ENCODE results near the gene SORBS1. TPM values are rescaled to one million over a fixed set of nuclear protein-coding genes. Genes with fewer than 3 reads are reported as not detected.
"Not testable (repeated sequence)": the region's sequence is repeated elsewhere in the genome, so short reads cannot be mapped to it uniquely, and the experiment has no call there.

The SORBS1 gene
- polyA plus RNA-seq, 6 donors from 2014 or later = 0.13 to 0.94 TPM; not detected in 4

DNA sequence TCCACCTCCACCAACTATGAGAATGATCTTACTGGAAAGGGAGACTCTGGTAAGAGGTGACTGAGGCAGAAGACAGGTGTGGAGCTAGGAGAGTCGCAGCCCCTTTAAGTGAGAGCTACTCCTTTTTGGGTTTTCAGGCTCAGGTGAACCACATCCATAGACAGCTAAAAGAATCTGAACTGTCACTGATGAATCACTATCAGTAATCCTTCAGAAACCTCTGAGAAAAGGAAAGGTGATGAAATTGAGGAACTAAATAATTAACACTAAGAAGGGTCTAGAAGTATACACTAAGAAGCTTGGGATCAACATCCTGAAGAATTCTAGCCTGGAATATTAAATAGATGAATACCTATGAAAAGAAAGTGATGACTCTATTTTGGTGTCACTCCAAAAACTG lies 83.0 kb downstream of the SORBS1 start:
- H3K27me3 Mint-ChIP-seq = peaks cover 0 to 16% (median 8%) of the 10 kb centered on the region in 3 donors
- peaks cover 0 to 2% (median 0%) of the 10 kb centered on the region in 3 donors for H3K4me1 Mint-ChIP-seq
- H3K27ac Mint-ChIP-seq = no peak overlapping the region
- no peaks in the 10 kb centered on the region for H3K36me3 Mint-ChIP-seq
- no peaks in the 10 kb centered on the region for H3K9me3 Mint-ChIP-seq
- H3K4me3 Mint-ChIP-seq = no peak overlapping the region
- DNase-seq (no peak), ATAC-seq (ENCODE audit: low read depth in 2 of 2) (no peak)

DNA sequence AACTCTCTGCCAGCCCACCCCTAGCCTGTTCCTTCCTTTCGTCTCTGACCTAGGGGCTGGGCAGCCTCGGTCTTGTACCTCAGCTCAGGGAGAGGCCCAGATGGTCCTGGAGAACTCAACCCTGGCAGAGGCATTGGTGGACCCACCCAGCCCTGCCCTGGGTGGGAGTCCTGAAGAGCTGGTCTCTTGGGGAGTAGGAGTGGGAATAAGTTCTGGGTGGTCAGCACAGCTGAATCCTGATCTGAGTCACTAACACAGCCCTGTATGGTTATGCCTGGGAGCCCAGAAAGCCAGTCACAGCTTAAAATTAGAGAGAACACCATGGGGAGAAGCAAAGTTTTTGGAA lies 84.0 kb downstream of the SORBS1 start:
- H3K4me3 Mint-ChIP-seq = no peak overlapping the region
- no peak for ATAC-seq (ENCODE audit: low read depth in 2 of 2)
- H3K9me3 Mint-ChIP-seq = no peaks in the 10 kb centered on the region
- H3K4me1 Mint-ChIP-seq = peaks cover 0 to 2% (median 0%) of the 10 kb centered on the region in 3 donors
- H3K36me3 Mint-ChIP-seq = no peaks in the 10 kb centered on the region
- no peak overlapping the region for H3K27ac Mint-ChIP-seq
- no peak for DNase-seq
- H3K27me3 Mint-ChIP-seq = peaks cover 0 to 22% (median 8%) of the 10 kb centered on the region in 3 donors

DNA sequence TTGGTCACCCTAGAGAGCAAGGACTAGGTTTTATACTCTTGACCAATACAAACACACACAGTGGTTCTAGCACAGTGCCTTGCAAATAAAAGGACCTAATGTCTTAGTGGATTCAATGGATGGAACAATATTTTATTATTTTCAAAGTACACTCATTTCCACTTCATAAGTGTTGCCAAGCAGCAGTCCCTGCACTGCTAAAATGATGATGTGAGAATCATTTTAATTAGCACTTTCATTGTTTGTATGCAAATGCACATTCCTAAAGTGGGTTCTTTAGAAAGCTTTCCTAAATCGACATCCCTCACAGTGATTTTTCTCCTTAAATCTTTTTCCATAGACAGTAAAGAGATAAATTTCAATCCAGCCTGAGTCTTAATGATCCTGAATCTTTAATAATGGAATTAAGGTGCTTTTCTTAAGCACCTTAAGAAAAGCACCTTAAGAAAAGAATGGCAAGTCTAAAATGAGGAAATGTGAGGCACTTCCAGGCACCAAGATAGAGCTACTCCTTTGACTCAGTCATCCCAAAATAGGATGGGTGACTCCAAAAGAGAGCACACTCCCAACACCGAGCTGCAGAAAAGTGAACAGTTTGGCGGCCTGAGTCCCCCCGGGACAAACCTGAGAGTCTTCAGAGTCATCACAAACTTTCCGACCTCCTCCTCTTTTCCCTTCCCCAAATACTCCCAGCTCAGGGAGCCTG lies 84.5 kb downstream of the SORBS1 start:
- peaks cover 0 to 2% (median 0%) of the 10 kb centered on the region in 3 donors for H3K4me1 Mint-ChIP-seq
- H3K36me3 Mint-ChIP-seq = no peaks in the 10 kb centered on the region

DNA sequence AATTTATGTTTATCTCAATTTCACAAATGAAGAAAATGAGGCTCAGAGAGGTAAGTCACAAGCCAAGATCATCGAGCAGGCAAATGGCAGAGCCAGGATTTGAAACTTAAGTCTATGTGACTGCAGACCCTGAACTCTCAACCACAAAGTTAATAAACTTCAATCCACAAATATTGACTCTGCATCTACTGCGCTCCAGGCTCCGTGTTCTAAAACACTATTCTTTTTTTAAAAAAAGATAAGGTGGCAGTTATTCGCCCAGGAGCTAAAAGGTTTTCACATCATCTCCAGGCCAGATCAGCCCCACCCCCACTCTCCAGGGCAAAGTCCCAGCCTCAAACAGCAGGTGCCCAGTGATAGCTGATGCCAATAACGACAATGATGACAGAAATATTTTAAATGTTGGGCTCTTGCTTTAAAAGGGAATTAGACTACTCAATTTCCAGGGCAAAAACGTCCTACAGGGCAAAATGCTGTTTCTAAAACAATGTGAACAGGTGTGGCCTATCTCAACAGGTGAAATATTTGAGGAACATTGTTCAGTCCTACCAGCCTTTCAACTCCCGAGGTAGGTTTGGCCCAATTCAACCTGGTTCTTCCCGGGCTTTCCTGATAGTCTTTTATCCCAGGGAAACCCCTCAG lies 85.2 kb downstream of the SORBS1 start:
- no peaks in the 10 kb centered on the region for H3K36me3 Mint-ChIP-seq
- H3K9me3 Mint-ChIP-seq = no peaks in the 10 kb centered on the region
- H3K27ac Mint-ChIP-seq = no peak overlapping the region
- H3K4me1 Mint-ChIP-seq = peaks cover 0 to 2% (median 0%) of the 10 kb centered on the region in 3 donors
- no peak overlapping the region for H3K4me3 Mint-ChIP-seq
- DNase-seq (no peak), ATAC-seq (ENCODE audit: low read depth in 2 of 2) (no peak)
- peaks cover 0 to 27% (median 18%) of the 10 kb centered on the region in 3 donors for H3K27me3 Mint-ChIP-seq

More for the DNA sequence above, 84.5 kb downstream of the SORBS1 start:
- no peak overlapping the region for H3K4me3 Mint-ChIP-seq
- H3K9me3 Mint-ChIP-seq = no peaks in the 10 kb centered on the region
- H3K27me3 Mint-ChIP-seq = peaks cover 0 to 23% (median 11%) of the 10 kb centered on the region in 3 donors
- H3K27ac Mint-ChIP-seq = no peak overlapping the region
- ATAC-seq (ENCODE audit: low read depth in 2 of 2) (no peak), DNase-seq (no peak)

DNA sequence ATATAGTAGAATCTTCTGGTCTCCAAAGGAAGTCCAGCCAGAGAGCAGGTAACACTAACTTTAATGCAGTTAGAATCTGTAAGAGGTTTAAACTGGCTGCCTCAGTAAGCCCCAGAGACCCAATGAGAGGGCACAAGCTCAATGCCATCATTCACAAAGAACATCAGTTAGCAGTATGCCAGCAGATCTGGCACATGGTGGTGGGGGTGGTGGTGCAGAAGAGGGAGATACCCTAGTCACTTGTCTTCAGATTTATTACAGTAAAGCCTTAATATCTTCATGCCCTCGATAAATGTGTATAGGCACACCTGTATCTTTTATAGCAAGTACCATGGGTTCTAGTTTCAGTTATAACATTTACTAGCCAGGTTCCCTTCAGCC lies 86.2 kb downstream of the SORBS1 start:
- H3K36me3 Mint-ChIP-seq = no peaks in the 10 kb centered on the region
- H3K4me1 Mint-ChIP-seq = peaks cover 0 to 2% (median 0%) of the 10 kb centered on the region in 3 donors
- H3K27me3 Mint-ChIP-seq = peaks cover 6 to 27% (median 25%) of the 10 kb centered on the region in 3 donors
- DNase-seq (no peak), ATAC-seq (ENCODE audit: low read depth in 2 of 2) (no peak)
- peak overlapping the region in 1 of 8 donors; percentile 33 for H3K4me3 Mint-ChIP-seq
- peak overlapping the region in 1 of 6 donors; percentile 4 for H3K27ac Mint-ChIP-seq
- no peaks in the 10 kb centered on the region for H3K9me3 Mint-ChIP-seq

DNA sequence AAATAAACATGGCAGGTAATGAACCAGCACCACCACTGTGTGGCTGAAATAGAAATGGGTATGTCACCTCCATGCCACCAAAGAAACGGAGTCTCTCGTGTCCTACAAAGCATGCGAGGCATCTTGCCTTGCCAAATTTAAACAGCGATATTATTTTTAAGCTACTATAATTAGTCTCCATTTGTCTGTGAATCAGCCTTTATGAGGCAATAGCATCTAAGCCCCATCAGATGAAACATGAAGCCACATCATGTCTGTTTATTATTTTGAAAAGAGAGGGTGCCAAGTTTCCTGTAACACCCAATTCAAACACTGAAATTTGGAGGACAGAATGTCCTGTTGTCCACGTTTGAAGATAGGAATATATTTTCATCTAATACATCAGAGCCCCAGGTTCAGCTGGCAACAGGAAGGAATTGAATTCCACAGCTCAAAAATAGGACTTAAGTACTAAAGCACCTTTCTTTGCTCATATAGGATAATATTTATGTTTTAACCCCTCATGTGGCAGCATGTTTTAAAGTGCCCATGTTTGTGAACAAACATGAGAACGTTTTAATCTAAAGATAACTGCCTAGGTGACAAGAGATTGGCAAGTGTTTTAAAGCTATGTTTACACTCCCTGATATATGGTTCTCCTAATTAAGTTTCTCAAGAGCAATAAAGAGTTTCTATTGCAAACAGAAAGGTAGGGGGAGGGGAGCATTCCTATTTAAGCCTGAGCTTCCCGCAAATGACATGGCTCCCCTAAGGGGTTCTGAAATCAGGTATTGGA lies 86.8 kb downstream of the SORBS1 start:
- Mint-ChIP-seq H3K4me3 (peak overlapping the region in 1 of 8 donors; percentile 33), H3K36me3 (no peaks in the 10 kb centered on the region)

DNA sequence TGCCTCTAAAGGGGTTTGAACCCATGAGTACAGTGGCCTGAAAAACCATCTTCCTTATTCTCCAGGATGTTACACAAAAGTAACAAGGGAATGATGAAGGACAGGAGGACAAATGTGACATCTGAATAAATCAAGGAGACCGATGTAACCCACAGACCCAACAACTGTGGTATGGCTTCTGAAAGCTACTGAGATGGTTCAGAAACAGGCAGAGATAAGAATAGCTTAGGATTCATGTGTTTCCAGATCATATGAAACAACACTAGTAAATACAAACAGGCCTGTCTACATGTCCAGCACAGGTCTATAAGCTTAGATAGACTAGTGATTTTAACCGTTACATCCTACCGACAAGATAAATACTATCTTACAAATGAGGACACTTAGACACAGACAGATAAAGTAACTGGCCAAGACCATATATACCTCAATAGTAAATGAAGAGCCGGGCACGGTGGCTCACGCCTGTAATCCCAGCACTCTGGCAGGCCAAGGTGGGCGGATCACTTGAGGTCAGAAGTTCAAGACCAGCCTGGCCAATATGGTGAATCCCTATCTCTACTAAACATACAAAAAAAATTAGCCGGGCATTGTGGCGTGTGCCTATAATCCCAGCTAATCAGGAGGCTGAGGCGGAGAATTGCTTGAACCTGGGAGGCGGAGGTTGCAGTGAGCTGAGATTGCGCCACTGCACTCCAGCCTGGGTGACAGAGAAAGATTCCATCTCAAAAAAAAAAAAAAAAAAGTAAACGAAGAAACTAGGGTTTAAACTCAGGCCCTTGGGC lies 88.7 kb downstream of the SORBS1 start:
- Mint-ChIP-seq H3K9me3 (no peaks in the 10 kb centered on the region), H3K4me3 (no peak overlapping the region), H3K27ac (no peak overlapping the region), H3K27me3 (peaks cover 9 to 36% (median 35%) of the 10 kb centered on the region in 3 donors), H3K4me1 (no peaks in the 10 kb centered on the region), H3K36me3 (no peaks in the 10 kb centered on the region)
- no peak for ATAC-seq (ENCODE audit: low read depth in 2 of 2)
- DNase-seq = no peak

More for the DNA sequence above, 86.8 kb downstream of the SORBS1 start:
- H3K9me3 Mint-ChIP-seq = no peaks in the 10 kb centered on the region
- peaks cover 9 to 29% (median 21%) of the 10 kb centered on the region in 3 donors for H3K27me3 Mint-ChIP-seq
- DNase-seq (no peak), ATAC-seq (ENCODE audit: low read depth in 2 of 2) (no peak)
- no peaks in the 10 kb centered on the region for H3K4me1 Mint-ChIP-seq
- peak overlapping the region in 1 of 6 donors; percentile 4 for H3K27ac Mint-ChIP-seq

DNA sequence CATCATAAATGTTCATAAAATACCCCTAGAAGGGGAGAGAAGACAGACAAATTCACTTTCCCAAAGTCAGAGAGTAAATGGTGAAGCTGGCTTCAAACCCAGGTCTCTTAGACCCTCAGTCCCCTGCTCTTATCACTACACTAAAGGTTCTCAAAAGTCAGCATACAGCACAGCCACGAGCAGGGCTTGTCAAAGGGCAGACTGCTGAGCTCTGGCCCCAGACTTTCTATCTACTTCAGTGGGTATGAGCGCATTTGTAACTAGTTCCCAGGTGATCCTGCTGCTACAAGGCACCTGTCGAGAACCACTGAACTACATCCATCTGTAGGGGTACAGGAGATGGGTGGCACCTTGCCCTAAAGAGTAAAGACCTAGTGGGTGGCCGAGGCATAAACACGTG lies 91.5 kb downstream of the SORBS1 start:
- Mint-ChIP-seq H3K27ac (no peak overlapping the region), H3K27me3 (peaks cover 13 to 36% (median 31%) of the 10 kb centered on the region in 3 donors), H3K36me3 (no peaks in the 10 kb centered on the region), H3K4me3 (no peak overlapping the region), H3K9me3 (no peaks in the 10 kb centered on the region), H3K4me1 (no peaks in the 10 kb centered on the region)
- DNase-seq (no peak), ATAC-seq (ENCODE audit: low read depth in 2 of 2) (no peak)

DNA sequence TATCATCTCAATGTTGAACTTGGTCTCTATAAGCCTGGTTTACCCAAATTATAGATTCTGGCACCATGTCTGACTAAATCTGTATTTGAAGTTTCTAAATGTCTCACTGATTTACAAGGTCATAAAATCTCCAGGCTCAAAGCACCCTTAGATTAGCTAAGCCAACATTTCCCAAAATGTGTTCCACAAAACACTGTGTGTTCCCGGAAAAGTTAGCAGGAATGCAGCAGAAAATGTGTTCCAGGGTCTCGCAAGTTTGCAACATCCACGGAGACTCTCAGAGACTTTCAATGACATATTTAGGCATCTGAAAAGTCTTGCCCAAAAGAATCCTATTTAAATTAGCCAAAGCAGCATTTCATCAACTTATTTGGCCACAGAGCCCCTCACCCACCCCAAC lies 91.9 kb downstream of the SORBS1 start:
- Mint-ChIP-seq H3K4me3 (no peak overlapping the region), H3K9me3 (no peaks in the 10 kb centered on the region), H3K27me3 (peaks cover 14 to 36% (median 31%) of the 10 kb centered on the region in 3 donors), H3K27ac (no peak overlapping the region), H3K4me1 (no peaks in the 10 kb centered on the region), H3K36me3 (no peaks in the 10 kb centered on the region)
- no peak for DNase-seq
- ATAC-seq (ENCODE audit: low read depth in 2 of 2) = no peak

DNA sequence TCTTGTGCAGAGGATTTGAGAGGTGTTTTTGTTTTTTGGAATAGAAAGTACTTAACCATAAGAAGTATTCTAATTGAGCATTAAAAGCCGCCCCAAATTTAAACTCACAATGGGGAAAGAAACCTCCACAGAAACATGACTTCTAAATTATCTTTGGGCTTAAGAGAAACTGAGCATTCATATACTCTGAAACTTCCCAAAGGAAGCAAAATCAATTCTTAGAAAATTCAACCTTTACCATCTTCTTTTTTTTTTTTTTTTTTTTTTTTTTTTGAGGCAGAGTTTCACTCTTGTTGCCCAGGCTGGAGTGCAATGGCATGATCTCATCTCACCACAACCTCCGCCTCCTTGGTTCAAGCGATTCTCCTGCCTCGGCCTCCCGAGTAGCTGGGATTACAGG lies 93.5 kb downstream of the SORBS1 start:
- H3K4me3 Mint-ChIP-seq; DNase-seq; H3K4me1 Mint-ChIP-seq; H3K36me3 Mint-ChIP-seq; H3K9me3 Mint-ChIP-seq; H3K27ac Mint-ChIP-seq; ATAC-seq (ENCODE audit: low read depth in 2 of 2): not testable (repeated sequence)
- peaks cover 15 to 43% (median 36%) of the 10 kb centered on the region in 3 donors for H3K27me3 Mint-ChIP-seq

DNA sequence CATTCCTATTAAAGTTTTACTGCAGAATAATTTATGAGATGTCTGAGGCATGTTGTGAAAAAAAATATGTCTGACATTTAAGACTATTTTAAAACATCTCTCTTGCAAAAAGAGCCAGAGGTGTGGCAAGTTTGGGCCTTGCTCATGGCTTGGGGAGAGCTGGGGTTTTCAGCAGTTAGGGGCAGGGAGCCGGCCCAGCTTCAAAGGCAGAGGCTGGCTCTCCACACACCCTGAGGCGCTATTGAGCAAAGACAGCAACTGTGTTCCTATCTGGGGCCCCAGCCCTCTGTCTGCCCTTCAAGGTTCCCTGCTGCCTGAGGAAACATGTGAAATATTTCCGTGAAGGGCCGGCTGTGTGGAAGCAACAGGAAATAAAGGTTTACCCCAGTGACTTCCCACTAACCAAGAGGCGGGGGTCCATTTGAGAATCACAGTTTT lies 94.0 kb downstream of the SORBS1 start:
- DNase-seq (no peak), ATAC-seq (ENCODE audit: low read depth in 2 of 2) (no peak)
- Mint-ChIP-seq H3K36me3 (no peaks in the 10 kb centered on the region), H3K27me3 (peaks cover 18 to 47% (median 36%) of the 10 kb centered on the region in 3 donors), H3K4me1 (no peaks in the 10 kb centered on the region), H3K4me3 (no peak overlapping the region), H3K9me3 (no peaks in the 10 kb centered on the region), H3K27ac (no peak overlapping the region)

DNA sequence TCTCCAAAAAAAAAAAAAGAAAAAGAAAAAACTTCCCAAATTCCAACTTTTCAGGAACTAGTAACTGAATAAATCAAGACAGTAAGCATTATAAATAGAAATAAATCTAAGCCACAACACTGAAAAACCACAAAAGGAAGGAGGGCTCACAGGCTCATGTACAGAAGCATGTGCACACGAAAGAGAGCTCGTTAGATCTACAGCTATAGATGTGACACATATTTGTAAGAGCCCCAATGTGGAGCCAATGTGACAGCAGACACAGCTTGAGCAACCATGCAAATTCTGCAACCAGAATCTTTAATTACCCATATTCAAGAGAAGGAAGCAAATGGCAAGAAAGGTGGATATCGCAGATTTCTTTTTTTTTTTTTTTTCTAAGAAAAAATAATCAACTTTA lies 94.7 kb downstream of the SORBS1 start:
- Mint-ChIP-seq H3K9me3 (no peaks in the 10 kb centered on the region), H3K27me3 (peaks cover 18 to 42% (median 37%) of the 10 kb centered on the region in 3 donors), H3K36me3 (no peaks in the 10 kb centered on the region), H3K4me3 (no peak overlapping the region), H3K4me1 (no peaks in the 10 kb centered on the region), H3K27ac (no peak overlapping the region)
- ATAC-seq (ENCODE audit: low read depth in 2 of 2) (no peak), DNase-seq (no peak)

DNA sequence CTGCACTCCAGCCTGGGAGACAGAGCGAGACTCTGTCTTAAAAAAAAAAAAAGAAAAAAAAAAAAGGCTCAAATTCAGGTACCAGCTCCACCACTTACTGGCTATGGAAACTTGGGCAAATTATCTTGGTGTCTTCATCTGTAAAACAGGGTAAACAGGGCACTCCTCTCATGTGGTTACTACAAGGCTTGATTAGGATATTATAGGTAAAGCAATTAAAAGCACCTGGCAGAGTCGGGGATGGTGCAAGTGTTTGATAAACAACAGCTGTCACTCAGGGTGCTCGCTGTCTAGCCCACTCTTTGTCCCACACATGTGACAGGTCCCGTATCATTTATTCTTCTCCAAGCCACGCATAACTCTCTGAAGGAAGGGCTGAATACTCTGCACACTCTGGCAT lies 96.9 kb downstream of the SORBS1 start:
- no peaks in the 10 kb centered on the region for H3K36me3 Mint-ChIP-seq
- H3K9me3 Mint-ChIP-seq = no peaks in the 10 kb centered on the region
- ATAC-seq (ENCODE audit: low read depth in 2 of 2) (no peak), DNase-seq (no peak)
- H3K4me1 Mint-ChIP-seq = no peaks in the 10 kb centered on the region
- no peak overlapping the region for H3K27ac Mint-ChIP-seq
- peaks cover 9 to 32% (median 25%) of the 10 kb centered on the region in 3 donors for H3K27me3 Mint-ChIP-seq
- H3K4me3 Mint-ChIP-seq = no peak overlapping the region

Measured in naive B cell (primary cell).